HepG2 (cell line): ENCODE measurements around the gene ZFAND6. TPM values are rescaled to one million over a fixed set of nuclear protein-coding genes. Genes with fewer than 3 reads are reported as not detected.

Source experiments
- ARNT2 ChIP-seq: sonication (generic); formaldehyde crosslinking; IDR thresholded peaks from 2 replicates; pipeline ENCODE4 v1.8.0; 2022; ENCODE audit warnings: mild to moderate bottlenecking, low read depth, missing genetic modification reagents, moderate library complexity
- BRD4 ChIP-seq: sonication (generic); formaldehyde crosslinking; IDR thresholded peaks from 2 replicates; pipeline ENCODE4 v1.4.0; 2020; ENCODE audit warnings: missing genetic modification reagents
- CENPT ChIP-seq: sonication (generic); formaldehyde crosslinking; IDR thresholded peaks from 2 replicates; pipeline ENCODE4 v1.8.0; 2022; ENCODE audit warnings: low read depth, mild to moderate bottlenecking, moderate library complexity, missing genetic modification reagents
- FOXK1 ChIP-seq: sonication (generic); formaldehyde crosslinking; IDR thresholded peaks from 2 replicates; pipeline ENCODE4 v1.4.0; 2020; ENCODE audit warnings: low read depth, missing genetic modification reagents, borderline replicate concordance
- KDM5B ChIP-seq: sonication (generic); formaldehyde crosslinking; IDR thresholded peaks from 2 replicates; pipeline ENCODE4 v1.4.0; 2020; ENCODE audit warnings: missing genetic modification reagents, mild to moderate bottlenecking, borderline replicate concordance
- KLF12 ChIP-seq: sonication (generic); formaldehyde crosslinking; IDR thresholded peaks from 2 replicates; pipeline ENCODE4 v1.4.0; 2020; ENCODE audit warnings: missing genetic modification reagents, borderline replicate concordance
- KLF13 ChIP-seq: sonication (generic); formaldehyde crosslinking; IDR thresholded peaks from 2 replicates; pipeline ENCODE4 v1.4.0; 2020; ENCODE audit warnings: mild to moderate bottlenecking, missing genetic modification reagents
- NCOA5 ChIP-seq: sonication (generic); formaldehyde crosslinking; IDR thresholded peaks from 2 replicates; pipeline ENCODE4 v1.4.0; 2020; ENCODE audit warnings: missing genetic modification reagents
- SYNCRIP ChIP-seq: fragments of 200-400 bp; formaldehyde crosslinking; IDR thresholded peaks from 2 replicates; pipeline ENCODE4 v1.6.1; 2018; ENCODE audit warnings: mild to moderate bottlenecking, low read depth, low read length; ENCODE audit not compliant: insufficient read depth
- TBL1XR1 ChIP-seq: fragments of 150-350 bp; IDR thresholded peaks from 2 replicates; pipeline ENCODE4 v1.6.1; 2014; ENCODE audit warnings: borderline replicate concordance, low read length; ENCODE audit not compliant: partially characterized antibody
- ZNF616 ChIP-seq: sonication (generic); formaldehyde crosslinking; IDR thresholded peaks from 2 replicates; pipeline ENCODE4 v1.5.0; 2020; ENCODE audit warnings: low read depth, mild to moderate bottlenecking, missing genetic modification reagents
- ZNF782 ChIP-seq: sonication (generic); formaldehyde crosslinking; IDR thresholded peaks from 2 replicates; pipeline ENCODE4 v1.4.0; 2020; ENCODE audit warnings: missing genetic modification reagents, mild to moderate bottlenecking, borderline replicate concordance
- polyA plus RNA-seq, 8 experiments: library from polyadenylated mRNA; depleted of rRNA in 3 of 8; stranded (reverse) in 7 of 8; unstranded in 1 of 8; fragments of >200 nt; fragmentation: Illumina TruSeq in 4 of 8; extraction: Trizol in 4 of 8; gene quantifications; 2 replicates each; pipeline versions ENCODE4 v1.2.1 to v1.2.3, GENCODE V29; 2011 to 2016; ENCODE audit warnings: low read depth in 4 of 8, missing spikeins in 1 of 8, mixed read lengths in 1 of 8; ENCODE audit not compliant: insufficient read depth in 1 of 8
- total RNA-seq, 5 experiments: library from RNA; depleted of rRNA; stranded (reverse); fragments of >200 nt; fragmentation: Illumina TruSeq; extraction: Trizol; gene quantifications; 2 replicates each; pipeline ENCODE4 v1.2.3, GENCODE V29; 2016; ENCODE audit warnings: low read depth in 1 of 5
- TF ChIP-seq, protein P1 (sequence below): sonication (generic); formaldehyde crosslinking; IDR thresholded peaks from 2 replicates; pipeline ENCODE4 v1.5.1; 2020; ENCODE audit warnings: mild to moderate bottlenecking, missing genetic modification reagents, moderate library complexity
- TF ChIP-seq, protein P2 (sequence below): sonication (generic); formaldehyde crosslinking; IDR thresholded peaks from 2 replicates; pipeline ENCODE4 v1.9.0; 2021; ENCODE audit warnings: missing genetic modification reagents, borderline replicate concordance
- TF ChIP-seq, protein P3 (sequence below): sonication (generic); formaldehyde crosslinking; IDR thresholded peaks from 2 replicates; pipeline ENCODE4 v1.4.0; 2020; ENCODE audit warnings: missing genetic modification reagents, borderline replicate concordance
- TF ChIP-seq, protein P4 (sequence below): sonication (generic); formaldehyde crosslinking; IDR thresholded peaks from 2 replicates; pipeline ENCODE4 v1.4.0; 2020; ENCODE audit warnings: missing genetic modification reagents
- TF ChIP-seq, protein P5 (sequence below): sonication (generic); formaldehyde crosslinking; IDR thresholded peaks from 2 replicates; pipeline ENCODE4 v1.8.1; 2023; ENCODE audit warnings: missing genetic modification reagents, inconsistent platforms, borderline replicate concordance

ZFAND6 gene
- total and polyA plus RNA-seq, 2 of the 13 experiments (the other 11 are each of a cell fraction or from before 2014, with no cell fraction given) = 84.2 to 115 TPM

DNA sequence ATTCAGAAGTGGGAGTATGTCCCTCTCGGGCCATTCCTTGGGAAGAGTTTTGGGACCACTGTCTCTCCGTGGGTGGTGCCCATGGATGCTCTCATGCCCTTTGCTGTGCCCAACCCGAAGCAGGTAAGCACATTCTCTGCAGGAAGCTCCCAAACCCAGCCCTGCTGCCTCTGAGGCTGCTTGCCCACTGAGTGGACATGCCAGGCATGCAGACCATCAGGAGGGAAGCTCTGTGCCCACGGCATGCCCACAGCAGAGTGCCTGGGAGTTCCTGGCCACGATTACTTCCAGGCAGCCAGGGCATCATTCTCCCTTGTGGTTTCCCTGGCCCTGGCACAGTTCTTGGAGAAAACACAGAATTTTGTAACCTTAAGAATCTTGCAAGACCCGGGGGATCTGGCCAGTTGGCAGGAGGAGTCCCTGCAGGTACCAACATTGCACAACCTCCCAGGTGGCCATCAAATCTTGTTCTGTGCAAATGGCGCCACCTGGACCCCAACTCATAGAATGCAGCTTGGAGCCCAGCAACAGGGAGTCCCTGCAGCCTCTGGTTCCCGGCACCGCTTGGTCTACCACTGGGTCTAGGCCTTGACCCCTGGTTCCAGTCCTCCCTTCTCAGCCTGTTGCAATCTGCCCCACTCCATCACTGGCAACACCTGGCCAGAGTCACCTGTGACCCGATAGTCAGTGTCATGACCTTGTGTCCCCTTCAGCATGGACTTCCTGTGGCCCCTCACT, 113.7 kb downstream of the ZFAND6 start (continued):
- TF ChIP-seq, protein P1, sequence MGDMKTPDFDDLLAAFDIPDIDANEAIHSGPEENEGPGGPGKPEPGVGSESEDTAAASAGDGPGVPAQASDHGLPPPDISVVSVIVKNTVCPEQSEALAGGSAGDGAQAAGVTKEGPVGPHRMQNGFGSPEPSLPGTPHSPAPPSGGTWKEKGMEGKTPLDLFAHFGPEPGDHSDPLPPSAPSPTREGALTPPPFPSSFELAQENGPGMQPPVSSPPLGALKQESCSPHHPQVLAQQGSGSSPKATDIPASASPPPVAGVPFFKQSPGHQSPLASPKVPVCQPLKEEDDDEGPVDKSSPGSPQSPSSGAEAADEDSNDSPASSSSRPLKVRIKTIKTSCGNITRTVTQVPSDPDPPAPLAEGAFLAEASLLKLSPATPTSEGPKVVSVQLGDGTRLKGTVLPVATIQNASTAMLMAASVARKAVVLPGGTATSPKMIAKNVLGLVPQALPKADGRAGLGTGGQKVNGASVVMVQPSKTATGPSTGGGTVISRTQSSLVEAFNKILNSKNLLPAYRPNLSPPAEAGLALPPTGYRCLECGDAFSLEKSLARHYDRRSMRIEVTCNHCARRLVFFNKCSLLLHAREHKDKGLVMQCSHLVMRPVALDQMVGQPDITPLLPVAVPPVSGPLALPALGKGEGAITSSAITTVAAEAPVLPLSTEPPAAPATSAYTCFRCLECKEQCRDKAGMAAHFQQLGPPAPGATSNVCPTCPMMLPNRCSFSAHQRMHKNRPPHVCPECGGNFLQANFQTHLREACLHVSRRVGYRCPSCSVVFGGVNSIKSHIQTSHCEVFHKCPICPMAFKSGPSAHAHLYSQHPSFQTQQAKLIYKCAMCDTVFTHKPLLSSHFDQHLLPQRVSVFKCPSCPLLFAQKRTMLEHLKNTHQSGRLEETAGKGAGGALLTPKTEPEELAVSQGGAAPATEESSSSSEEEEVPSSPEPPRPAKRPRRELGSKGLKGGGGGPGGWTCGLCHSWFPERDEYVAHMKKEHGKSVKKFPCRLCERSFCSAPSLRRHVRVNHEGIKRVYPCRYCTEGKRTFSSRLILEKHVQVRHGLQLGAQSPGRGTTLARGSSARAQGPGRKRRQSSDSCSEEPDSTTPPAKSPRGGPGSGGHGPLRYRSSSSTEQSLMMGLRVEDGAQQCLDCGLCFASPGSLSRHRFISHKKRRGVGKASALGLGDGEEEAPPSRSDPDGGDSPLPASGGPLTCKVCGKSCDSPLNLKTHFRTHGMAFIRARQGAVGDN (CRISPR knock-in tag) = peak; percentile 62
- TF ChIP-seq ZNF782 (no peak), BRD4 (CRISPR knock-in tag) (no peak), KLF13 (CRISPR knock-in tag) (no peak), KDM5B (CRISPR knock-in tag) (peak; percentile 68; the same call in 1 of the 2 replicates), TBL1XR1 (no peak), ZNF616 (no peak), SYNCRIP (no peak), FOXK1 (no peak), CENPT (CRISPR knock-in tag) (no peak), NCOA5 (CRISPR knock-in tag) (no peak), ARNT2 (CRISPR knock-in tag) (no peak), KLF12 (CRISPR knock-in tag) (no peak)
- TF ChIP-seq, protein P2, sequence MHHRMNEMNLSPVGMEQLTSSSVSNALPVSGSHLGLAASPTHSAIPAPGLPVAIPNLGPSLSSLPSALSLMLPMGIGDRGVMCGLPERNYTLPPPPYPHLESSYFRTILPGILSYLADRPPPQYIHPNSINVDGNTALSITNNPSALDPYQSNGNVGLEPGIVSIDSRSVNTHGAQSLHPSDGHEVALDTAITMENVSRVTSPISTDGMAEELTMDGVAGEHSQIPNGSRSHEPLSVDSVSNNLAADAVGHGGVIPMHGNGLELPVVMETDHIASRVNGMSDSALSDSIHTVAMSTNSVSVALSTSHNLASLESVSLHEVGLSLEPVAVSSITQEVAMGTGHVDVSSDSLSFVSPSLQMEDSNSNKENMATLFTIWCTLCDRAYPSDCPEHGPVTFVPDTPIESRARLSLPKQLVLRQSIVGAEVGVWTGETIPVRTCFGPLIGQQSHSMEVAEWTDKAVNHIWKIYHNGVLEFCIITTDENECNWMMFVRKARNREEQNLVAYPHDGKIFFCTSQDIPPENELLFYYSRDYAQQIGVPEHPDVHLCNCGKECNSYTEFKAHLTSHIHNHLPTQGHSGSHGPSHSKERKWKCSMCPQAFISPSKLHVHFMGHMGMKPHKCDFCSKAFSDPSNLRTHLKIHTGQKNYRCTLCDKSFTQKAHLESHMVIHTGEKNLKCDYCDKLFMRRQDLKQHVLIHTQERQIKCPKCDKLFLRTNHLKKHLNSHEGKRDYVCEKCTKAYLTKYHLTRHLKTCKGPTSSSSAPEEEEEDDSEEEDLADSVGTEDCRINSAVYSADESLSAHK = no peak
- TF ChIP-seq, protein P3, sequence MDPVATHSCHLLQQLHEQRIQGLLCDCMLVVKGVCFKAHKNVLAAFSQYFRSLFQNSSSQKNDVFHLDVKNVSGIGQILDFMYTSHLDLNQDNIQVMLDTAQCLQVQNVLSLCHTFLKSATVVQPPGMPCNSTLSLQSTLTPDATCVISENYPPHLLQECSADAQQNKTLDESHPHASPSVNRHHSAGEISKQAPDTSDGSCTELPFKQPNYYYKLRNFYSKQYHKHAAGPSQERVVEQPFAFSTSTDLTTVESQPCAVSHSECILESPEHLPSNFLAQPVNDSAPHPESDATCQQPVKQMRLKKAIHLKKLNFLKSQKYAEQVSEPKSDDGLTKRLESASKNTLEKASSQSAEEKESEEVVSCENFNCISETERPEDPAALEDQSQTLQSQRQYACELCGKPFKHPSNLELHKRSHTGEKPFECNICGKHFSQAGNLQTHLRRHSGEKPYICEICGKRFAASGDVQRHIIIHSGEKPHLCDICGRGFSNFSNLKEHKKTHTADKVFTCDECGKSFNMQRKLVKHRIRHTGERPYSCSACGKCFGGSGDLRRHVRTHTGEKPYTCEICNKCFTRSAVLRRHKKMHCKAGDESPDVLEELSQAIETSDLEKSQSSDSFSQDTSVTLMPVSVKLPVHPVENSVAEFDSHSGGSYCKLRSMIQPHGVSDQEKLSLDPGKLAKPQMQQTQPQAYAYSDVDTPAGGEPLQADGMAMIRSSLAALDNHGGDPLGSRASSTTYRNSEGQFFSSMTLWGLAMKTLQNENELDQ (CRISPR knock-in tag) = no peak
- TF ChIP-seq, protein P4, sequence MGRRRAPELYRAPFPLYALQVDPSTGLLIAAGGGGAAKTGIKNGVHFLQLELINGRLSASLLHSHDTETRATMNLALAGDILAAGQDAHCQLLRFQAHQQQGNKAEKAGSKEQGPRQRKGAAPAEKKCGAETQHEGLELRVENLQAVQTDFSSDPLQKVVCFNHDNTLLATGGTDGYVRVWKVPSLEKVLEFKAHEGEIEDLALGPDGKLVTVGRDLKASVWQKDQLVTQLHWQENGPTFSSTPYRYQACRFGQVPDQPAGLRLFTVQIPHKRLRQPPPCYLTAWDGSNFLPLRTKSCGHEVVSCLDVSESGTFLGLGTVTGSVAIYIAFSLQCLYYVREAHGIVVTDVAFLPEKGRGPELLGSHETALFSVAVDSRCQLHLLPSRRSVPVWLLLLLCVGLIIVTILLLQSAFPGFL (CRISPR knock-in tag) = no peak
- TF ChIP-seq, protein P5, sequence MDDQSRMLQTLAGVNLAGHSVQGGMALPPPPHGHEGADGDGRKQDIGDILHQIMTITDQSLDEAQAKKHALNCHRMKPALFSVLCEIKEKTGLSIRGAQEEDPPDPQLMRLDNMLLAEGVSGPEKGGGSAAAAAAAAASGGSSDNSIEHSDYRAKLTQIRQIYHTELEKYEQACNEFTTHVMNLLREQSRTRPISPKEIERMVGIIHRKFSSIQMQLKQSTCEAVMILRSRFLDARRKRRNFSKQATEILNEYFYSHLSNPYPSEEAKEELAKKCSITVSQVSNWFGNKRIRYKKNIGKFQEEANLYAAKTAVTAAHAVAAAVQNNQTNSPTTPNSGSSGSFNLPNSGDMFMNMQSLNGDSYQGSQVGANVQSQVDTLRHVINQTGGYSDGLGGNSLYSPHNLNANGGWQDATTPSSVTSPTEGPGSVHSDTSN = no peak
